ENCODE data around the gene RAB17.
"Not testable (repeated sequence)": the region's sequence is repeated elsewhere in the genome, so short reads cannot be mapped to it uniquely, and the experiment has no call there.

The RAB17 gene

DNA sequence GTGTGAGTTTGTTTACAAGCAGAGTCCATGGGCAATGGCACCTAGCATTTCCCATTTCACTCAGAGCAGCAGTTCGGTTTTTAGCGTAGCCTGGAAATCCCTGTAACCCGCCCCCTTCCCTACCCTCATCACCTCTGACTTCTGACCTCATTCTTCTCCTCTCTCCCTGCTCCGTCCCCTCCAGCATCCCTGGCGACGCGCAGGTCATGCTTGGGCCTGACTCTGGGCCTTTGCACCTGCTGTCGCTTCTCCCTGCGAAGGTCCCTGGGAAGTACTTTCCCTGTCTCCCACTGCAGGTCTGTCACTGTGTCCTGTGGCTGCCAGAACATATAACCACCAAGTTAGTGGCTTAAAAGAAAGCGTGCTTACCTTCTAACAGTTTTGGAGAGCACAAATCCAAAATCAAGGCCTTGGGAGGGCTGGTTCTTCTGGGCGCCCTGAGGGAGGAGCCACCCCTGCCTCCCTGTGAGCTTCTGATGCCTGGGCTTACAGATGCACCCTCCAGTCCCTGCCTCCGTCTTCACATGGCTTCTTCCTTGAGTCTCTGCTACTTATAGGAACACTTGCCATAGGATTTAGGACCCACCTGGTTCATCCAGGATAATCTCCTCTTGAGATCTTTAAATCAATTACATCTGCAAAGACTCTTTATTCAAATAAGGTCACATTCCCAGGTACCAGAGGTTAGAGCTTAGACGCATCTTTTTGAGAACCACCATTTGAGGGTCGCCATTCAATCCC is 8.1 kb upstream of the RAB17 start:
- no peak for DNase-seq

DNA sequence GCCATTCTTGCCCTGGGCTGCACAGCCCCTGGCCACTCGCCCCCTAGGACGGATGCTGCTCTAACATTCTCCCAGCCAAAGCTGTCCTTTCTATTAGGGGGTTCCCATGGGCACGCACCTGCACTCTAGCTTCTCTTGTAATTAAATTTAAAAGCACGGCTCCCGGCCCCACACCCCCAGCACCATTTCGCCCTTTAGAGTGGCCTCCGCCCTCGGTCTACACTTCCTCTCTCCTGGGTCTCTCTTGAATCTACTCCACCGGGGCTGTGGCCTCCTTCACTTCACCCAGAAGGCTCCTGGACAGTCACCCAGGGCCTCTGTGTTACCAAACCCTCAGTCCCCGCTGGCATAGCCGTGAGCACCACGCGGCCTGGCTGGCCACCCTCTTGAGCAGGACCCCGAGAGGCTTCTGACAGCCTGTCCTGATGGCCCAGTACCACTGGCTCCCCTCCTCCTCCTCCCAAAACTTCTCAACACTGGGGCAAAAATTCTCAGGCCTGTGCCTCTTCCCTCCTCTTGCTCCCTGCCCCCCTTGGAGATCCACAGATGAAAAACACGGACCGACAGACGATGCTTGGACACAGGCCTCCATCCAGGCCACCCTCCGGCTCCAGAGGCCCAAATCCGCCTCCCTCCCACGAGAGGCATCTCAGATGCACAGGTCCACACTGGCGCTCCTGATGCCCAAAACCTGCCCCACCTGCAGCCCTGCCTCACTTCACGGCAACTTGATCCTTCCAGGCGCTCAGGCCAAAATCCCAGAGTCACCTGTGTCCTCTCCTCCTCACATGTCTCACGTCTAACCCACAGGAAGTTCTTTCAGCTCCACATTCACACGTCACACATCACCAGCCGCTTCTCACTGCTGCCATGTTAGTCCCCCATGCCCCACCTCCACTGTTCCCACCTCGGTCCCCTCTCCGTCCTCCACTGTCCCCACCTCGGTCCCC is 6.9 kb upstream of the RAB17 start:
- DNase-seq, result no peak

DNA sequence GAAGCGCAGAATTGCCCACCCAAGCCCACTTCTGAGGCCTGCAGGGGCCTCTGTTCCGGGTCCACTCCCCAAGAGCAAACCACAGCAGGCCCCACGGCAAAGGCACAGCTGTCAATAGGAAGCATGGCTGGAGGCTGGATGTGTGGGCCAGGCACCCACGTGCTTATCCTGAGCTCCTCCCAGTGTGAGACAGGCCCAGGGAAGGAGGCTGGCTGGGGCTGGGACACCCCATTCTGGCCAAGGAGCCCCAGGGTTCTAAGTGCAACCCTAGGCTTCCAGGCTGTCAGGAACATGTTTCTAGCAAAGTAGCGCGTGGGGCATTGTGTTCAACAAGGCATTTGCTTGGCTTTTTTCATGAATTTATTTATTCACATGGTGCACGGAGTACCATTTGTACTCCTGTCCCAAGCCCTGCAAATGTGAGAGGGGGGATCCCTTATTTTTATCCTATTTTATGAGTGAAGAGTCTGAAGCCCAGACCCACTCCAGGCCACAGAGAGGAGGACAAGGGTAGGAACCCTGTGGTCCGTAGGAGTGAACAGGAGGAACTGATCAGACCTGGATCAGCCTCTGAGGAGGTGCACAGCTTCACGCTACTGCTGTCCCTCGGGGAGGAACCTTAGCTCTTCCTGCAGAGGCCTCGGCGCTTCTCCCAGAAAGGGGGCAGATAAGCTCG is 6.1 kb upstream of the RAB17 start:
- no peak for DNase-seq

DNA sequence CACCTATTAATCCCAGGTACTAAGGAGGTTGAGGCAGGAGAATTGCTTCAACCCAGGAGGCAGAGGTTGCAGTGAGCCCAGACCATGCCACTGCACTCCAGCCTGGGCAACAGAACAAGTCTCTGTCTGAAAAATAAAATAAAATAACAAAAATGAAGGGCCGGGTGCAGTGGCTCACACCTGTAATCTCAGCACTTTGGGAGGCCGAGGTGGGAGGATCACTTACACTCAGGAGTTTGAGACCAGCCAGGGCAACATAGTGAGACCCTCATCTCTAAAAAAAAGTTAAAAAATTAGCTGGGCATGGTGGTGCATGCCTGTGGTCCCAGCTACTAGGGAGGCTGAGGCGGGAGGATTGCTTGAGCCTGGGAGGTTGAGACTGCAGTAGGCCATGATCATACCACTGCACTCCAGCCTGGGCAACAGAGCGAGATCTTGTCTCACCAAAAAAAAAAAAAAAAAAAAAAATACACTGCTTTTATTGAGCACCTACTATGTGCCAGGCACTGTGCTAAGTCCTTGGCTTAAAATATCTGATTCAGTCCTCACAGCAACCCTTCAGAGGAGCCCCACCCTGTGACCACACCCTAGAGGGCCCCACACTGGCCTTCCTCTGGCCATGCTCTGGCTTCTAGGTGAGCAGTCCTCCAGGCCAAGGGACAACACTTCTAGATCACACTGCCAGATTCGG is 5.4 kb upstream of the RAB17 start:
- DNase-seq, result not testable (repeated sequence)

DNA sequence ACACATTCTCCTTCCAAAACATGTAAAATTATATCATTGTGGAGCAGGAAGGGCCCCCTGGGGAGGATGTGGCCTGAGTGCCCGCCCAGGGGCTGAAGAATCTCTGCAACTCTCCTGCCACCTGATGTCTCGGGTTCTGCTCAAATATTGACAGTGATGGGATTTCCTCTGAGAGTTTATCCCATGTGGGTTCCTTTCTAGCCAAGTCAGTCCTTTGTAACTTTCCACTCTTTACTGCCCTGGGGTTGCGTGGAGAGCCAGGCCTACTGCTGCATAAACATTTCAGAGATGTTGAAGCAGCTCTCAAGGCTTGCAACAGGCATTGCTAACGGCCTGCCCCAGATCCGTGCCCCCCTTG is 4.0 kb upstream of the RAB17 start:
- DNase-seq, result no peak

DNA sequence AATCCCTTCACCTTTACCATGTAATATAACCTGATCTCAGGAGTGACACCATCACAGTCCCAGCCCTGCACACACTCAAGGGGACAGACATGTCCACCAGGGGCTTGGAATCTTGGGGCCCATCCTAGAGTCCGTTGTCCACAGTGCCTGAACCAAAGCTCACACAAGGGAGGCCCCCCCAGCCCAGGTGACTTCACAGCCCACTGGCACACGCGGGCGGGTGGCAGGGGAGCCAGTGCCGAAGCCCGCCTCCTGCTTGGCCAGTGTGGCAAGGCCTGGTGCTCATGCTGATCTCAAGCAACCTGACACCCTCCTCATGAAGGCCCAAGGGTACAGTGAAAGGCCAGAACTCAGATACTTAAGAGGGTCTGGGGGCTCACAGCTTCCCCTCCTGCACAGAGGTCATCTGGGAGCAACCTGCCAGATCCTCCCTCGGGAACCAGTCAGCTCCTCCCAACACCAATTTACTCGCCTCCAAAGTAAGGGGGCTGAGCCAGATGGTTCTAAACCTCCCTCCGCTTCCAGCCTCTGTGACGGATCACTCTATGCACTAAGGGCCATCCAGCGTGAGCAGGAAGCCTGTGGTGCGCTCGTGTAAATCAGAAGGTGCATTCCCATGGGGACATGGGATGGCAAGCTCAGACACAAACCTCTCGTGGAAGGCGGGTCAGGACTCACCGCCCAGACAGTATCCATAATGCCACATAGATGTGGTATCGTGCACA is 3.2 kb upstream of the RAB17 start:
- no peak for DNase-seq

- DNase-seq, result no peak
Observed at GRCh38 chr2:237593036-237593435, 2.5 kb upstream of the RAB17 start.

- DNase-seq, result no peak
Observed at GRCh38 chr2:237592425-237592980, 2.0 kb upstream of the RAB17 start.

DNA sequence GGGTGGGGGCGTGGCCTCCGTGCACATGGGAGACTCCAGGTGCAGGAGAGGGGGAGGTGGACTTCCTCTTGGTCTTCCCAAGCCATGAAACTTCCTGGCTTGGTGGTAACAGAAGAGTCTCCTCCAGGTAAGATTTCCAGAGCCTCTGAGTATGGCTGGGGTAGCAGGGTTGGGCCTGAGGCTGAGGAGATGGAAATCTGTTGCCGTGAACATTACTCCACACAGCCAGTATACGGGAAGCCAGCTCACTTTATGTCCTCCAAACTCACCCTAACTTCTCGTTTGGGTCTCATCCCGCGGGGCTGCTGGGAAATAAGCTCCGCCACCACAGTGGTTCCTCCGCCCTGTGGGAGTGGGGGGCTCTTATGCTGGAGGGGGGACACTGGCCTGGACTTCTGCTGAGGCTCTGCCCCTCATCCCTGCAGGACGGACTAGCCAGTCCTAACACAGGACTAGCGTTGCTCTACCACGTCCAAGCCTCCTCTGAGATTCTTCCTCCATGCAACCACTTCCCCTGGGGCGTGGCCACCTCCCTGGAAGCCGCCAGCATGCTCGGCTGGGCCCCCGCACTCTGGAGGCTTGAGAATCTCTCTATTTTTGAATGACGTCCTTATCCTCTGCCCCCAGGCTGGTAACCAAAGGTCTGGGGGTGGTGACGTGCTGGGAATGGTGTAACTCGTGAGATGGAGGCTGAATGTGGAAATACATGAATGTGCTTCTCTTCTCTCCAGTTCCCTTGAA is 777 bp upstream of the RAB17 start:
- DNase-seq, result no peak

GRCh38 chr2:237588044-237588696 is 2.4 kb downstream of the RAB17 start:
- DNase-seq, result no peak

DNA sequence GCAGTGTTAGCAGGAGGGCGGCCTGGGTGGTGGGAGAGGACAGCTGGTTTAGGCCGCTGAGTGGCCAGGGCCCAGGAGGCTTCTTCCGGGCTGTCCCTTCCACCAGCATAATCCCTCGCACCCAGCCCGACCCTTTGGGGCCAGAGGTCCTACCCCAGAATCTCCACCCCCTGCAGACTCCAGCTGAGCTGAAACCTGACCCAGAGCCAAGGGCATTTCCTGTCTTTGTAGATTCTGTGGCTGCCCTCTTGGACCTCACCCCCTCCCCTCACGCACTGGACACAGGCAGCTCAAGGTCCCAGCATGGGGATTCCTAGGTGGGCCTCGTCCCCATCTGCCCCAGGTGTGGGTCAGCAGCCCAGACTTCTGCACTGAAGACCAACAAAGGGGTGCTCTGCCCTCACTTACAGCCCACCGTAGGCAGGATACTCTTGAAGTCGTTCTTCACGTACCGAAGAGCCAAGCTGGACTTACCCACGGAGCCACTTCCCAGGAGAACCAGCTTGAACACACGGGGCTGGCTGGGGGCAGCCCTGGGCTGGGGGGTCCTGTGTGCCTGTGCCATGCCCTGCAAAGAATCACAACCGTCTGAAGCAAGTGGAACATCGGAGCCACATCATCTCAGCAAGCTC is 4.8 kb downstream of the RAB17 start:
- no peak for DNase-seq

DNA sequence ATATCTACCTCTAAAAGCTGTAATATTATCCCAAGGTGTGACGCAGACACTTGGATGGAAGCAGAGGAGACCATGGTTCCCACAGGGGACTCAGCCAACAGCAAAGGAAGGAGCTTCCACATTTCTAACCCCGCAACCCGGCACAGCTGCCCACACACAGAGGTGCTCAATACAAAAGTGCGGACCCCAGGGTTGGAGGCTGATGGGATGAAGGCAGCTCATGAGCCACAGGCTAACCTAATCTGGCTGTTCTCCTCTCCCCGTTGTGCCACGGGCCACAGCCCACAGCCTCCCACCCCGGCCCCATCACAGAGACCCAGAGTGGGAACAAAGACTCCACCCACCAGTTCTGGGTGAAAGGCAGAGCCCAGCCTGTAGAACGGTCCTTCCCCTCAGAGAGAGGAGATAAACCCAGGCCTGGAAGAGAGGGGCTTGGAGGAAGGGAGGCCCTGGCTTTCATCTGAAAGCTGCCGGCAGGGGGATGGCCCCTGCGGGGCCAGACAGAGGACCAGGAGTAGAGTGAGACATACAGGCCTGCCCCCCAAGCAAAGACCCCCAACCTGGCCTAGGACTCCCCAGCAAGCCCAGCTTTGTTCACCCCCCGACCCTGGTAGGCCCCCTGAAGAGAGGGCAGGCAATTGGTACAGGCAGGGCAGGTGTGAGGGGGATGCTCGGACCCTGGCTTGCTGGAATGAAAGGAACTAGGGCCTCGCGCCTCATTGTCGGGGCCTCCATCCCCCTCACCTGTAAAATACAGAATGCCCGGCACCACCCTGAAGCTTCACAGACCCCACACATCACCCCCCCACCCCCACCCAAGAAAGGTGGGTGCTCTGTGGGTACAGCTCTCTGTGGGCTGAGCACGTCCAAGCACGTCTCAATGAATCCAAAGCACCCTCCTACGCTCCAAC is 6.9 kb downstream of the RAB17 start:
- no peak for DNase-seq

DNA sequence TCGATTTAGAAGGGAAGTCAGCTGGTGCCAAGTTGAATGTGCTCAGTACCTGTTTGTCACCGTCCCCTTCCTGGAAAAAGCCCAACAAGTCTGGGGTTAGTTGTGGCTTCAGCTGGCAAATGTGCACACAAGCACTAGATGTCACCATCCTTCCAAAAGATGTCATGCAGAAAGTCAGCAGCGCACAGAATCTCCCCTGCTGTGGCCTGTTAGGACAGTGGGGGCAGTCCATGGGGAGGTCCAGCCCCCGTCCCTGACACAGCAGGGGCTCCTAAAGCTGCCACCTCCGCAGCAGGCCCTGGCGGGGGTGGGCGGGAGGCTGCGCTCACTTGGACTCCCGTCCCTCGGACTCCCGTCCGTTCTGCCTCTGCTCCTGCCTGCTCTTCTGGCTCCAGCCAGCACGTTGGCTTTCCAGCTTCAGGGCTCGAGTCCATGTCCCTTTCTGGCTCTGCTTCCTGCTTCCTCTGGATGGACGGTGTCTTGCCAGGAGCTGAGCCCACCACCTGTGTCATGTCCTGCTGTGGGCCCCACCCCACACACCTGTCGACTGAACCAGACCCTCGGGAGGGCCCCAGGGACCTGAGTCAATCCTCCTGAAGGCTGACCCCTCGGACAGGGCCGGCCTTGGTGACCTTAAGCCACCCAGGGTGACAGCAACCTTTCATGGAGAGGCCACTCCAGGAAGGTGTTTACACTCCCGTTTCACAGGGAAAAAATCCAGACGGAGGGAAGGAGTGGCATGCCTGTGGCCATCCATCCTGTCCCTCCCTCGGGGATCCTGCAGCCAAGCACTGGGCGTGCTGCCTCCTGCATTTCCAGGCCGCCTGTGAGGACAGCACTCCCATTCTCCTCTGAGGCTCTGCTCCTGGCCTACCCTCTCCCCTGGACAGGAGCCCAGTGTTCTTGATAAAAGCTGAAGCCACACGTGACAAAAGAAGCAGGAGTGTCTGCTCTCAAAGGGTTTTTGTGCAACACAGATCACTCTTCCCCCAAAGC is 8.5 kb downstream of the RAB17 start:
- no peak for DNase-seq

DNA sequence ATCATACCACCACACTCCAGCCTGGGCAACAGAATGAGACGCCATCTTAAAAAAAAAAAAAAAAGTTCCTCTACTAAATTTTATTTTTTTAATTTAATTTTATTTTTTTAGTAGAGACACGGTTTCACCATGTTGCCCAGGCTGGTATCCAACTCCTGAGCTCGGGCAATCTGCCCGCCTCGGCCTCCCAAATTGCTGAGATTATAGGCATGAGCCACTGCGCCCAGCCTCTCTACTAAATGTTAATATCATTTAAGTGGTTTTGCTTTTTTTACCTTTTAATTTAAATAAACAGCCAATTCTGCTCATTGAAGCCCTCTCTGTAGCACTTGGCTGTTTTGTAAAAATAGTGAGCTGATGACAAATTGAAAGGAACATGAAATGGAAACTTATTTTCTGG is 9.2 kb downstream of the RAB17 start:
- DNase-seq, result no peak

DNA sequence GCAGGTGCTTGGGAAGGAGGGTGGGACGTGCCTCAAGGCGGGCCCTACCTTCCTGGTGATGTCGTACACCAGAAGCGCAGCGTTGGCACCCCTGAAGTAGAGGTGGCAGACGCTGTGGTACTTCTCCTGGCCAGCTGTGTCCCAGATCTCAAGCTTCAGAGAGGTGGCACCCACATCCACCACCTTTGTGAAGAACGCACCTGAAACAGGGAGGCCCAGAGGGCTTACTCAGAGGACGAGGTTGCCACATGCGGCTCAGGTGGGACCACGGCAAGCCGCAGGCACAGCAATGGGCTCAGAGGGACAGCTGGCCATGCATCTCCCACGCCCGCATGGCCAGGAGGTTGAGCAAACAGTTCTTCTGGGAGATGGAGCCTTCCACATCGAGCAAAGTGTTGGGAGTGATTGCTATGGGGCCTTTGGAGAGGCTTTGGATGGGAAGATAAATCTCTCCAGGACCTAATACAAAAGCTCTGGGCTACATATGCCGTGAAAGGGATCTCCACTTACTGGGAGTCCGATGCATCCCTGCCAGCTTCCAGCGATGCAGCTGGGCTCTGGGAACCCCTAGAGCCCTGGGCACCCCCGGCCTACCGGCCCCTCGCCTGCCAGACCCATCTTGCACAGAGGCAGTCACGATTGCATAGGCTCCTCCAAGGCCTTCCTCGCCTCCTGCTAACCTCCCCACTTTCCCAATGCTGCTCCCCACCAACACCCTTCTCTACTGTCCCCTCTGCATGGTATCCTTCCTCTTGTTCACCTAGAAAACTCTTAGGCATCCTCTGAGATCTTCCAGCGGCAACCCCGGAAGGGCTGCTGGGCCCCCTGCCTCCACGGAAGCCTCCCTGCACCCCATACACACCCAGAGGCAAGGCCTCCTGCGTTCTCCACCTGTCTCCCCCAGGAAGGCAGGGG is 12.3 kb downstream of the RAB17 start:
- DNase-seq, result no peak

DNA sequence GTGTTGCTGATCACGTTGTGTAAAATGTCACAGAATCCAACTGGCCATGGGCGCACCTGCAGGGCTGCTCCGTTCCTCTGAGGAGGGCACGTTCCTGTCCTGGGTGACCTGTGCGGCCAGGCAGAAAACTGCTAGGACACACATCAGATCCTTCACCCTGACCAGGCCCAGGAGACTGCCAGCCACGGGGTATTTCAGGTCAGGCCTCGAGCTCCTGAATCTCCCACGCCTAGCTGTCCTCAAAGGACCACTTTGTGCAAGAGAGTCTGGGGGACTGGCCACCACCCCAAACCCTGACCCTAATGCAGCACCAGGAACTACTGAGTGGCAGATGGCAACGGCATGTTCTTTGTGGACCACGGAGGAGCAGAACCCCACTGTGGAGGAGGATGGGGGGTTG is 13.1 kb downstream of the RAB17 start:
- DNase-seq, result no peak

DNA sequence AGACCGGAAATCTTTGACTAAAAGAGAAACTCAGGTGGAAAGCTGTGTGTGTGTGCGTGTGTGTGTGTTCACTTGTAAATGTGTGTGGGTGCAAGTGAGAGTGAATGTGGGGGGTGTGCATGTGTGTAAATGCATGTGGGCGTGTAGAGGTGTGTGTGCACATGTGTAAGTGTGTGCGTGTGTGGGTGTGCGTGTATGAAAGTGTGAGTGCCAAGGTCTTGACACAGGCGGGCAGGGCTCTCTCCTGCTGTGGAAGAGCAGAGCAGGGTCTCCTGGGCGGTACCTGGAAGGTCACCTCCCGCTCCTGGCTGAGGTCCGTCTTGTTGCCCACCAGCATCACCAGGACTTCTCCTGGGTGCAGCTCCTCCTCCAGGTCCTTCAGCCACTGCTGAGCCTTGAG is 13.6 kb downstream of the RAB17 start:
- DNase-seq, result no peak

Measured in activated CD4-positive, CD25-positive, alpha-beta regulatory T cell treated with anti-CD3 and anti-CD28 coated beads, Interleukin-2, amount 50 U/mL, for 72 hours (primary cell).